ENCODE measurements around the gene HECTD2.

DNA sequence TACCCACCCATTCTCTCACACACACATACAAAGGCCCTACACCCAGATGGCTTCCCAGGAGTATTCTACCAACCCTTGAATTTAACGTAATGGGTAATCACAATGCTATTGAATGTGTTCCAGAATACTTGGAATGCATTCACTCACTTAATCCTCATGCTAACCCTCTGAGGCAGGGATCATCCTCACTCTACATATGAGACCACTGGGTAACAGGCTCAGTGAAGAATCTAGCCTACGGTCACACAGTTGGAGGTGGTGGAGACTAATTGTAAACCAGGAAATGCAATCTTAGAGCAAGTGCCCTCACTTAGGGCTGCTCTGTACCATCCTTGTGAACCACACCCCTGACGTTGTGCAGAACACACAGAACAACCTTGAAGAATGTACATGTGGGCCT lies 135.2 kb downstream of the HECTD2 start:
- TF ChIP-seq SUZ12 (IDR thresholded peaks at IDR 0.05) = no peak
- TF ChIP-seq FOXA1 (IDR thresholded peaks at IDR 0.05) = no peak
- TF ChIP-seq SP1 (IDR thresholded peaks at IDR 0.05) = no peak
- no peak for TF ChIP-seq LEF1 (IDR thresholded peaks at IDR 0.05; ENCODE audit: borderline replicate concordance)
- no peak for TF ChIP-seq HDGF (IDR thresholded peaks at IDR 0.05; ENCODE audit: borderline replicate concordance)
- TF ChIP-seq NFRKB (IDR thresholded peaks at IDR 0.05) = no peak
- no peak for TF ChIP-seq FOXM1 (IDR thresholded peaks at IDR 0.05; ENCODE audit: borderline replicate concordance)
- no peak for TF ChIP-seq BHLHE40 (IDR thresholded peaks at IDR 0.05; ENCODE audit: borderline replicate concordance)
- TF ChIP-seq FOXK2 (IDR thresholded peaks at IDR 0.05) = no peak
- no peak for TF ChIP-seq TARDBP (IDR thresholded peaks at IDR 0.05)
